OCI-LY1 (cell line): Measurements from ENCODE around the gene SPECC1L.
"Not testable (repeated sequence)": the region's sequence is repeated elsewhere in the genome, so short reads cannot be mapped to it uniquely, and the experiment has no call there.

Experiments
- EZH2 ChIP-seq: fragments of 200-600 bp; sonication (generic), shearing (Covaris generic); IDR thresholded peaks from 2 replicates; pipeline ENCODE4 v1.8.0; 2017; ENCODE audit warnings: borderline replicate concordance, mixed run types, mild to moderate bottlenecking, antibody characterized with exemption, low read length, moderate library complexity, mixed read lengths
- TF ChIP-seq, protein P1 (sequence below): fragments of 200-600 bp; sonication (generic), shearing (Covaris generic); IDR thresholded peaks from 2 replicates; pipeline ENCODE4 v1.5.1; 2017; ENCODE audit warnings: mild to moderate bottlenecking, antibody characterized with exemption, low read length, moderate library complexity, mixed read lengths

DNA sequence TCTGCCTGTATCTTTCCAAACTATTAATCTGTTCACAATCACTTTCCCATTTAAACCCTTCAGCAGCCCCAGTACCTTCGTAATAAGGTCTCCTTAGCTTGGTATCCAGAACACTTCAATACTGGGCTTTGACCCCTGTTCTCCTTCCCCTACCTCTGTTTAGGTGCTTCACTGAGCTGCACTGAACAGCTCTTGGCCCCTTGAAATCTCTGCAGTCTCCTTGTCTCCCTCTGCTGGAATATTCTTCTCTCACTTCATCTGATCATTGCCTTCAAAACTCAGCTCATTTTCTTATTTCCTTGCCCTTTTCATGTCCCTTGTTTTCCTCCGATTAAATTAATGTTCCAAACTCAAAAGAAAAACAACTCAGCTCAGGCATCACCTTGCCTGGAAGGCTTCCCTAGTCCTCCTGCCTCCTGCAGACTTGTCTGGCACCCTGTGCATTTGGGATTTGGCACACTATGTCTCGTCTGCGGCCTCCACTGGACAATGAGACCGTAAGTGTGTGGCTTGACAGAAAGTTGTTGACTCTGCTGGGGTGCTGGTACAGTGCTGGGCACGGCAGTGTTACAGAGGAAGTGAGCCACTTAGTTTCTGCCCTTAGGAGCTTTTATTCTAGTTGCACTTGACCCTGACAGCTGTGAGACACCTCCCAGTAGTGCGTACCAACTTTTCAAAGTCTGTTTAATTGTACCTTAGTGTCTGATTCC is 4.2 kb downstream of the SPECC1L start:
- not testable (repeated sequence) for TF ChIP-seq EZH2
- TF ChIP-seq, protein P1, sequence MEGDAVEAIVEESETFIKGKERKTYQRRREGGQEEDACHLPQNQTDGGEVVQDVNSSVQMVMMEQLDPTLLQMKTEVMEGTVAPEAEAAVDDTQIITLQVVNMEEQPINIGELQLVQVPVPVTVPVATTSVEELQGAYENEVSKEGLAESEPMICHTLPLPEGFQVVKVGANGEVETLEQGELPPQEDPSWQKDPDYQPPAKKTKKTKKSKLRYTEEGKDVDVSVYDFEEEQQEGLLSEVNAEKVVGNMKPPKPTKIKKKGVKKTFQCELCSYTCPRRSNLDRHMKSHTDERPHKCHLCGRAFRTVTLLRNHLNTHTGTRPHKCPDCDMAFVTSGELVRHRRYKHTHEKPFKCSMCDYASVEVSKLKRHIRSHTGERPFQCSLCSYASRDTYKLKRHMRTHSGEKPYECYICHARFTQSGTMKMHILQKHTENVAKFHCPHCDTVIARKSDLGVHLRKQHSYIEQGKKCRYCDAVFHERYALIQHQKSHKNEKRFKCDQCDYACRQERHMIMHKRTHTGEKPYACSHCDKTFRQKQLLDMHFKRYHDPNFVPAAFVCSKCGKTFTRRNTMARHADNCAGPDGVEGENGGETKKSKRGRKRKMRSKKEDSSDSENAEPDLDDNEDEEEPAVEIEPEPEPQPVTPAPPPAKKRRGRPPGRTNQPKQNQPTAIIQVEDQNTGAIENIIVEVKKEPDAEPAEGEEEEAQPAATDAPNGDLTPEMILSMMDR = peak; percentile 16; the same call in 1 of the 2 replicates
